Occipital lobe (tissue), 2 donors: ENCODE results near the gene MRPL53. TPM values are rescaled to one million over a fixed set of nuclear protein-coding genes. Genes with fewer than 3 reads are reported as not detected.

Source experiments
- DNase-seq: peaks from one replicate; lab custom pipeline; 2025; lab: John Stamatoyannopoulos, UW
- total RNA-seq: library from RNA; depleted of rRNA; stranded (reverse); fragments of >200 nt; gene quantifications from one replicate; pipeline ENCODE4 v1.2.3, GENCODE V29; 2014

MRPL53 gene
- 11.5 TPM for total RNA-seq

DNA sequence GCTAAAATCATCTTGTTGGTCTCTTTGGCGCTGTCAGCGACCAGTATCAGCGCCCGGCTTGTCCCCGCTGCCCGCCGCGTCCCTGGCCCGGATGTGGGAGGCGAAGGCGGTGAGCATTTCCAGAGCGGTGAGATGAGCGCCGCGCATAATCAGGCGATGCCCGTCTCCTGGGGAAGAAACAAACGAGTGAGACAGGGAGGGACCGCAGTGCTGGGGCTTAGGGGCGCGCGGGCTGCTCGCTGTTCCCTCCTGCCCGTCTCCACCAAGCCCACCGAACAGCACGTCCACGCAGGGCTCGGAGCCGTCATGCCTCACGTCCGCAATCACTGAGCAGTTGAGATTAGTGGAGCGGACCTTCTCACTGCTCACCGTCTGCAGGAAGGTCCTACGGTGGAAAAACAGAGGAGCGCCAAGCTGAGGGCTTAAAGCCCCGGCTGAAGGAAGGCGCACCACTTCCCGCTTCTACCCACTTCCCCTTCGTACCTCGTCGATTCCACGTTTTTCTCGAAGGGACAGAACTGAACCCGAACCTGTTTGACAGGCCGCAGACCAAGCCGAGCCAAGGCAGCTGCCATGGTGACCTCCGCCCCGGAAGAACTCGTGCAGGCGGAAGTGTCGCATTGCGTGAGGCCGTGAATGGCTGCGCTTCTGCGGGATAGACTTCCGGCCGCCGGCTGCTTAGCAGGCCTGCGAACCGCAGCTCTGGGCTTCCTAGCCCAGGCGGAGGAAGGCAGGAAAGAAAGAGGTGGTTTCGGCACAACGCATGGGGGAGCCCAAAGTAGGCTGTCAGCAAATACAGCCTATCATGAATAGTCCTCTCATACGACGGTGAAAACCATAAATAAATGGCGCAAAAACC lies at the start of gene MRPL53:
MRPL53 (minus strand) TSS at position 595 of the 859 bp plus-strand sequence; CDS start at position 575, 20 bp downstream.
- DNase-seq, result peak; percentile 91

DNA sequence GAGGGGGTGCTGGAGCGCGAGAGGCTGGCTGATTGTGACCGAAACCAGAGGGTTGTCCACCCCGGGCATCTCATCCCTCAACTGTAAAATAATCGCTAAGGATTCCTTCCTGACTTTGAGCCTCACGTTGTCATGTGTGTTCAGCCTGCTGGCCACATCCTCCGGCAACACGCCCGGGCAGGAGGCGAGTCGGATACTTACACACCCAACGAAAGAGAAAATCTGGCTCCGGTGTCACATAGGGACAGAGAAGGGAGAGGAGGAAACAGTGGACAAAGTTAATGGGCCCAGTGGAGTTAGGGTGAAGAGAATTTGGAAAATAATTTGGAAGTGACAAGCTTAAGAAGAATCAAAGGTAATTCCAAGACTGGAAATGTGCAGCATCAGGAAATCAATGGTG lies 44.2 kb upstream of the MRPL53 start:
- no peak for DNase-seq

DNA sequence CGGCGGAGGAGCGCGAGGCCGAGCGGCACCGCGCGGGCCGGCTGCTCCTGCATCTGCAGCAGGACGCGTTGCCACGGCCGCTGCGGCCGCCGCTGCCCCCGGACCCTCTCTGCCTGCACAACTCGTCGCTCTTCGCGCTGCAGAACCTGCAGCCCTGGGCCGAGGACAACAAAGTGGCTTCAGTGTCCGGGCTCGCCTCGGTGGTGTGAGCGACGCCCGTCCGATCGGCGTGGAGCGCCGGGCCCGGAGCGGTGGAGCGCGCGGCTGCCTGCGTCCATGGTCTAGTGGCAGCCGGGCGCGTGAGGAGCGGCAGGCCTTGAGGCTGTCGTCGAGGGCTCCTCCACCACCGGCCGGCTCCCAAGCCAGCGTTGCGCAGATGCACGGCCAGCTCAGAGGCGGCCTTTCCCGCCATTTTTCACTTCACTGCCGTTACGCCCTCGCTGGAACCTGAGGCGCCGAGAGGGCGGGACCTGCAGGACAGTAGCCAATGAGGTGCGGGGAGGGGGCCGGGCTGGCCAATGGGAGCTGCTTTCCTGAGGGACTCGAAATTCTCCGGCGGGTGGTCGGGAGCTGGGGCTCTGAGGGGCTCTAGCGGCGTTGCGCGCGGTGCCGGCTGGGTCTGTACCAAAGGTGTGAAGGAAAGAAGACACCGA lies 43.6 kb upstream of the MRPL53 start:
- no peak for DNase-seq

DNA sequence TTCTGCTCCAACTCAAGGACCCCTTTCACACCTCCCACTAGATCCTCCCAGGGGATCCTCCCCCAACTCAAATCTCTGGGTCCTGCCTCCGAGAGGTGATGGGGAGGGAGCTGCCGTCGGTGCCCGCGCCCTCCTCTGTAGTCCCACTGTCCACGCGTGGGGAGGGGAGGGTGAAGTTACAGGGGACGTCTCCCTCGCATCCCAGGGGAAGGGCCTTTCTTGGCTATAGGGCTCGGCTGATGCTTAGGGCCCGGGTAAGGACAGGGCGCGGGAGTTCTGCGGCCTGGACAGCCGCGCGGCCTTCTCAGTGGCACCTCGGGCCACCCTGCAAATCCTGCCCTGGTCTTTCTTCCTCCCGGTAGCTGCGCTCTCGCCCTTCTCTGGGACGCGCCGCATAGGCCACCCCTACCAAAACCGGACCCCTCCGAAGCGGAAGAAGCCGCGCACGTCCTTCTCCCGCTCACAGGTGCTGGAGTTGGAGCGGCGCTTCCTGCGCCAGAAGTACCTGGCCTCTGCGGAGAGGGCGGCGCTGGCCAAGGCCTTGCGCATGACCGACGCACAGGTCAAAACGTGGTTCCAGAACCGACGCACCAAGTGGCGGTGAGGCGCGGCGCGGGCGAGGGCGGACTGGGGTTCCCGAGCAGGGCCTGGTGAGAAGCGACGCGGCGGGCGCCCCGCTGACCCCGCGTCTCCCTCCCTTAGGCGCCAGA lies 42.9 kb upstream of the MRPL53 start:
- DNase-seq, result no peak

DNA sequence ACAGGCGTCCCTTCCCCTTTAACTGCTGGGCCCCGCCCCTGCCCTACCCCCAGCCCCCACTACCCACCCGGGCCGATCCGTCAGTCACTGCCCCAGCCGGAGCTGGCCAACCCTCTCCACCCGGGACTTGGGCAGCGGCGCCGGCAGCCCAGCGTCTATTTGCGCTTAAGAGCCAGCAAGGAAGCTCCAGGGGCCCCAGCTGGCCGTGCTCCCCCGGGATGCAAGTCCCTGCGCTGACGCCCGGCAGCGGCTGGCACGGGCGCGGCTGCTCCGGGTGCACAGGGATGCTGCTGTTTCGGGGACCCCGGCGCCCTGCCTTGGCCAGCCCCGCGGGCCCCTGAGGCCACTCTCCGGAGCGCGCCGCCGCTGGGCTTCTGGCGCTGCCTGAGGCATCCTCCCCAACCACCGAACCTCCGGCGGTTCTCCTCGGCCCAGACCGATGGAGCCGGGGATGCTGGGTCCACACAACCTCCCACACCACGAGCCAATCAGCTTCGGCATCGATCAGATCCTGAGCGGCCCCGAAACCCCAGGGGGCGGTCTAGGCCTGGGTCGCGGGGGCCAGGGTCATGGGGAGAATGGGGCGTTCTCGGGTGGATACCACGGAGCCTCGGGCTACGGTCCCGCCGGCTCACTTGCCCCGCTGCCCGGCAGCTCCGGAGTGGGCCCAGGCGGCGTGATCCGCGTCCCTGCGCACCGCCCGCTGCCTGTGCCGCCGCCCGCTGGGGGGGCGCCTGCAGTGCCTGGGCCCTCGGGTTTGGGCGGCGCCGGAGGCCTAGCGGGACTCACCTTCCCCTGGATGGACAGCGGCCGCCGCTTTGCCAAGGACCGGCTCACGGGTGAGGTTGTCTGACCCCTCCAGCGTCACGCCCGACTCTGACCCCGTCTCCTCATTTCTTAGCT lies 42.1 kb upstream of the MRPL53 start, which contains the start of gene TLX2:
TLX2 (plus strand) TSS at position 83 of the 903 bp plus-strand sequence; CDS start at position 440, 357 bp downstream.
- DNase-seq, result no peak

DNA sequence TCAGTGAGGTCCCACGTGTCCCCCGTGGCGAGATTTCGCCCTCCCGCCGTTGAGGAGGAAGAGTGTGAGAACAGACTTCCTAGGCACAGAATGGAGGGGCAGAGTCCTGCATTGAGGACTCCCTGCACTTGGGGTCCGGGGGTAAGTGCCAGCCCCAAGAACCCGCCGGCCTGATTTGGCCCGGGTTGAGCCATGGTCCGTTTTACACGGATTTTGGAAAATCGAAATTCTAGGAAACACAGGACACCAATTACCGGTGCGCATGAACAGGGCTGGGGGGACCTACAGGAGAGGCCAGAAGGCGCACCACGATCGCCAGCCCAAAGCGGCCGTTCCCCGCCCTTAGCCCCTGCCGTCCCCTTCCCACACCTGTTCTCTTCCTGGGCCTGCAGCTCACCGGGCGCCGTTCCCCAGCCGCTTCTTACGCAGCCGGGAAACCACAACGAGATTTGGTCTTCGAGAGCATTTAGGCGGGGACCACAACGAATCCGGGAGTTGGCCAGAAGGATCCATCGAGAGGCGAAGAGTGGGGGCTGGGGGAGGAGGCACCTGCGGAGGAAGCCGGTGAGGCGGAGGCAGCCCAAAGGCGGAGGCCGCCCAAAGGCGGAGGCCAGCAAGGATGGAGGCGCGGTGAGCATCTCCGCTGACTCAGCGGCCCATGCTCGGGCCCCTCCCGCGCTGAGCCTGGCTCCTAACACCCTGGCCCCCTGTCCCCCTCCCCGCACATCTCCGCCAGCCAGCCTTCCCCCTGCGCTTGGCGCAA lies 41.3 kb upstream of the MRPL53 start:
- no peak for DNase-seq

DNA sequence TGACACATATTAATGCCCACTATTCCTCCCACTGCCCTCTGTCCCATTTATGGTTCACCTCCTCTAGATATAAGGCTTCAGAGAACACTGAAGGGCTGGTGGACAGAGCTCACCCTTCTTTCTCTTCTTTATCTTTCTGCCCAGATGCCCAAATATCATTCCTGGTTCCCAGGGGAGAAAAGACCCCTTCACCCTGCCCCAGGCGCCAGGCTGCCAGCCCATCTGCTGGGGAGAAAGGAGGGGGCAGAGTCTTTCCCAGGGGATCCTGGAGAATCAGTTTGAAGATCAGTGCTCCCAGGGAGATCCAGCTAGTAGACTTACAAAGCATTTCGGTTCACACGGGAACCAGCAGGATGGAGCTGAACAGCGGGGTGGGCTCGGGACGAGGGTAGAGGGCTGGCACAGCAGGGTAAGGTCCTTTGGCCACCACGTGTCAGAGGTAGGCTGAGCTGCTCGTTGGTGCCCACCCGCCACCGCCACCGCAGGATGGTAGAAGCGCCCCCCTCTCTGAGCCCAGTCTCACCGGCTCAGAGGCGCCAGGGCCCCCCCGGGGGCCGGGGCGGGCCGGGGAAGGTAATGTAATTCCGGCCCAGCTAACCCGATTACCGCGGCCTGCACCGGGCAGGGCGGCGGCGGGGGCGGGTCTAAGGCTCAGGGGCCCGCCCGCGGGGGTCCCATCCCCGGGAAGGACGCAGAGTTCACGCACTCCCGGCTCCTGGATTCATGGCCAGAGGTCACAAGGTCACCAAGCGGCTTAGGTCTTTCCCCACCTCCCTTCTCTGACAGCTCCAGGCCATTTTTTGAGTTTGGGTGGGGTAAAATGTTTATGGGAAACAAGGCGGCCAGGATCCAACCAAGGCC lies 40.5 kb upstream of the MRPL53 start:
- no peak for DNase-seq

DNA sequence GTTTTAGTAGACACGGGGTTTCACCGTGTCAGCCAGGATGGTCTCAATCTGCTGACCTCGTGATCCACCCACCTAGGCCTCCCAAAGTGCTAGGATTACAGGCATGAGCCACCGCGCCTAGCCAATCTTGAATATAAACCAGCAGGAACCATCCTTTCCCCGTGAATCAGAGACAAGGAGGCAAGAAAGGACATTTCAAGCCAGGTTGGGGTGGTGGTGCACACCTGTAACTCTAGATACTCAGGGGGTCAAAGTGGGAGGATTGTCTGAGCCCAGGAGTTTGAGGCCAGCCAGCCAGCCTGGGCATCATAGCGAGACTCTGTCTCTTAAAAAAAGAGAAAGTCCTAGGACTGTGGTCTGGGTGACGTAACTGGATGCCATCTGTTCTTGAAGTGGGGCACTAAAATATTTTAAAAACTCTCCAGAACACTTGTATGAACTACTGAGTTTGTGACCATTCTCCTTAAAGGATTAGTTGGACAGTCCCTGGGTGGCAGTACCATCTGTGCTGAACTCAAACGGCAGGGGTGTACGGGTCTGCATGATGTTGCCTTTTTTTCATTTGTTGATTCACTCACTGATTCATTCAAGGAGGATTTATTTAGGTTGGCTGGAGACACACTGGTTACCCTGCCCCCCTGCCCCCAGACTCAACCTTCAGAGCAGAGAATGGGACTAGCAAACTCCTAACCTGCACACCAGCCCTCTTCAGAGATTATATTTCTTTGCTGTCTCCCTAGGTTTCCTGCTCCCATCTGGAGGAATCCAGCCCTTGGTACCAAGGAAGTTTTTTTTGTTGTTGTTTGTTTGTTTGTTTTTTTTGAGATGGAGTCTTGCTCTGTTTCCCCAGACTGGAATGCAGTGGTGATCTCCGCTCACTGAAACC lies 38.9 kb upstream of the MRPL53 start:
- DNase-seq, result no peak

DNA sequence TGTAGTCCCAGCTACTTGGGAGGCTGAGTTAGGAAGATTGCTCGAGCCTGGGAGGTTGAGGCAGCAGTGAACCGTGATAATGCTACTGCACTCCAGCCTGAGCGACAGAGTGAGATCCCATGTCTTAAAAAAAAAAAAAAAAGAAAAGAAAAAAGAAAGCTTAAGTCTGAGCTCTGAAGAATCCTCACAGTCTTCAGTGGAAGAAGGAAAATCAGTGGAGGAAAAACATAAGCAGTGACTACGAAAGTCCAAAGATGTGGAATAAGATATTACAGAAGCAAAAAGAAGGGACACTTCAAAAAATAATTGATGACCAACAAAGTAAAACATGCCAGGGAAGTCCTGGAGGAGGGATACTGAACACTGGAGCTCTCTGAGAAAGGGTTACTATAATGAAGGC lies 37.8 kb upstream of the MRPL53 start:
- no peak for DNase-seq

DNA sequence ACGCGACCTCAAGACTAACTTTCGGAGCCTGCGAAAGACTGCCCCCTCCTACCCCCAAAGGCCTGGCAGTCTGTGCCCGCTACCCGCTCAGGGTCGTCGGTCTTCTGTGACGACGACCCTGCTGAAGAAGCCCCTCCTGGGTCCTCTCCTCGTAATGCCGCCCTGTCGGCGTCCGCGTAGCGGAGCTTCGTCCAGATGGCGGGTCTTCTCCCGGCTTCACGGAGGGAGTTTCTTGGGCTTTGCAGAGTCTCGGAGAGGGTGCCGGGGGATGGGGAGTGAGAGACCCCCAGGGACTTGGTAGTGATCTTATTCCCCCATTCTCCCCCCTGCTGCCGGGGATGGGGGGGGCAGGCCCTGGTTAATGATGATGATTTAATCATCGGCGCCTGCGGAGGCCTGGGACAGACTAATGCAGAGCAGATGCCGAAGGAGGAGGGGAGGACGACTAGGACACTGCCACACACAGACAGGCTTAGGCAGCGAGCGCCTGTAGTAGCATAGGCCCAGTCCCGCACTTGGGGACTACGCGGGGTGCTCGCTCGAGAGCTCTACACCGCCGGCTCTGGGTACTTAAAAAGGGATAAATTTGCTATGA lies 35.5 kb upstream of the MRPL53 start:
- no peak for DNase-seq

DNA sequence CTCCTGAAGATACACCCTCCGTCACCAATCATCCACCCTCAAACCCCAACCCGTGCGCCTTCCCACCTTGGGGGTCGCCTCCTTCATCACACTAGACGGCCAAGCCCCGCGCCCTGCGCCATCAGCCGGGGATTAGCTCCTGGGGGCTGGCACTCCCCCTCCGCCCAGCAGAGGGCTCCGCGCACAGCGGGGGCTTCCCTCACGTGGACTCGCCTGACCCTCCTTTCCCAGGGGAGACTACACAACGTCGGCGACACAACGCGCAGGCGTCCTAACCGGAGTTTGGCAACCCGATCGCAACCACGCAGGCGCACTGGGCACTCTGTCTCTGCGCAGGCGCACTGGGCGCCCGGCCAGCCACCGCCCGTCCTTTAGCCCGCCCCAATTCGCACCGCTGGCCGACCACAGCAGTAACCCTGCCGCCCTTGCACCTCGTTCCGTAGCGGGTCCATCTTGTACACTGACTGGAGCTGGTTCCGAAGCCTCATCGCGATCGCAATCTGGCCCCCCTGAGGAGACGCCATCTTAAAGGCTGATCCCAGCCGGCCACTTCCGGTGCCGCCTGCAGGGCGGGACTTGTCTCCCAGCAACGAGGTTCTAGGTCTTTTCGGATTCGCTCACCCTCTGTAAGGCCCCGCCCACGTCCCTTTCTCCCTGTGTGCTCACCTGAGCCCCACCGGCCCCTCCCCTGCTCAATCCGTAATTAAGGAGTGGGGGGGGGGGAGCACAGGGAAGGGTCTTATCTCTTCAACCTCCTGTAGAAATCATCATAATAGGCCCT lies 34.9 kb upstream of the MRPL53 start, which contains the start of gene PCGF1:
PCGF1 (minus strand) TSS at position 551 of the 781 bp plus-strand sequence; CDS start at position 524, 27 bp downstream.
- peak; percentile 94 for DNase-seq

DNA sequence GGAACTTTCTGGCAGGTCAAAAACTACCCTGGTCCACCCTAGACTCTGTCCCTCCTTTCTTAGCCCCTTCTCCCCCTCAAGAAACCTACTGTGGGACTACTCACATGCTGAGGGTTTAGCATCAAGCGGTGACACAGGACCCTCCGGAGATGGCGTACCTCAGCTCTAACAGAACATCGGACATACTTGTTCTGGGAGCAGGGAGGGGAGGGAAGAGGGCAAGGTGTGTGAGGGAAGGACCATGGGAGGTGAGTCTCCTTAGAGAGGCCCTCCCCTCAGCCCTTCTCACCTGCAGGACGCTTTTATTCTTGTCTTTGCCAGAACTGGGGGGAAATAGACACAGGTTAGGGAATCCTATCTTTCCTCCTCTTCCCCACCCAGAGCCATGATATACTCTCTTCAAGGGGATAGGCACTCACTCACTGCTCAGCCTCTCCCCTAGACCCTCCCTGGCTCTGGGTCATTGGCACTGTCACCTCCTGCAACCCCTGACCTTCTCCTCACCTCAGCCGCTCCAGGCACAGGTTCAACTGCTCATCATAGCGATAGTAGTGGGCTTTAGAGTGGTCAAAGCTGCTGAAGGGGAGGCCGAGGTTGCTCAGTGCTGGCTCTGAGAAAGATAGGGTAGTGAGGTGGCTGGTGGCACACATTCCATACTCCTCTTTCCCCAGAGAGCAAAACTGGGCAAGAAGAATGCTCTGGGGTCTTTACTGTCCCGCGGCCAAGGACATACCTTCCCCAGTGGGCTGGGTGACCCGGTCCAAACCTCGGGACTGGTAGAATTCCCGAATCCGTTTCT lies 33.2 kb upstream of the MRPL53 start:
- no peak for DNase-seq

DNA sequence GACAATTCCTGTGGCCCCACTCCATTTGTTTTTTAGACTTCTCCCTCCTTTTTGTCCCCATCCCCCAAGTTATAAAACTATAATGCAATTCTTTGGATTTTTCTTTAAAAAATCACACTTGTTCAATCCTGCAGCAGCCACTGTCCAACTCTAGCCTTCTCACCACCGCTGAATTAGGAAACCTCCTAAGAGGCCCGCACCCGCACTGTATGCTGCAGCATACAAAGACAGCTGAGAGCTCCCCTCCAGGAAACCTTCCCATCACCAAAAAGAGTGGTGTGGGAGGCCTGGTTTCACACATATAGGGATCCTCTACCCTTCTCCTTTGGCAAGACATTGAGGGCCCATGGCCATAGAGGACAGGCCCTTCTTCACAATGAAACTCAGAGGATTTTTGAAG lies 32.1 kb upstream of the MRPL53 start:
- no peak for DNase-seq

DNA sequence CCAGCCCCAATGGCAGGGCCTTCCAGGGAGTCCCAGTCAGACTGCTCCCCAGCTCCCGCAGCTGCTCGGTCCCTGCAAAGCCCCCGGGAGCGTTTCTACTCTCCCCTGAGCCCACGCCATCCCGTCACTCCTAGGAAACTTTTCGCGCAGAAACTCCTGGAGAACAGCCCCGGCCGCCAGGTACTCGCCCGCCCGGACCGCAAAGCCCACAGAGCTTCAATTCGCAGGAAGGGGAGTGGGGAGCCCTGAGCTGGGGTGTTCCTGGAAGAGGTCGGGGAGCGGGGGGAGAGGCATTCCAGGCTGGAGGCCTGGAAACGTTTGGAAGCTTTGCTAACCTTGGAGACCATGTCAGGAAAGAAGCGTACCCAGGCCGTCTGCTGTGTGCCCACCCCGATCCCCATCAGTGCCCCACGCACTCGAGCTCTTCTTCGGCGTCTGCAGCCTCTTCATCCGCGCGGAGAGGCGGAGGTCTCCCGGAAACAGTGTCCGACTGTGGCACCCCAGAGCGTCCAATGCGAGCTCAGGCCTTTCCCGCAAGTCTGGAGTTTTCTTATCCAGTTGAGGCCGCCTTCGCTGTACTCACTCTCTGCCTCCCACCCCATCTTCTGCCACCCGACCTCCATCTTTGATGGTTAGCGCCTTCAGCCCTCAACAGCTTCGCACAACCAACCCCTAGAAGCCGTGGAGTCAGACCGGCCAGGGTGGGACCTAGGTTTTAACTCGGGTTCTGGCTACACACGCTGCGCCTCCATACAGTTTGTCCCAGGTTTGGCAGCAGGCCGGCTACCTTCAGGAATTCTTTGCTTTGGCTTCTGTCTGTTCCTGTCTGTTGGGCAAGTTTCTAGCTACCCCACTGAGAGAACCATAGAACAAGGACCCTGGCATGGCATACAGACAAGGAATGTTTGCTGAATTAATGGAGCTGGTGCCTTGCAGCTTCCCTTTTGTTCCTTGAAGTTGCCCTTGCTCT lies 31.3 kb upstream of the MRPL53 start:
- DNase-seq, result no peak
